ENCODE measurements around the gene SNX11. TPM values are rescaled to one million over a fixed set of nuclear protein-coding genes. Genes with fewer than 3 reads are reported as not detected.

Gene SNX11
- polyA plus RNA-seq, 1 donor from 2014 or later = 29.0 TPM

DNA sequence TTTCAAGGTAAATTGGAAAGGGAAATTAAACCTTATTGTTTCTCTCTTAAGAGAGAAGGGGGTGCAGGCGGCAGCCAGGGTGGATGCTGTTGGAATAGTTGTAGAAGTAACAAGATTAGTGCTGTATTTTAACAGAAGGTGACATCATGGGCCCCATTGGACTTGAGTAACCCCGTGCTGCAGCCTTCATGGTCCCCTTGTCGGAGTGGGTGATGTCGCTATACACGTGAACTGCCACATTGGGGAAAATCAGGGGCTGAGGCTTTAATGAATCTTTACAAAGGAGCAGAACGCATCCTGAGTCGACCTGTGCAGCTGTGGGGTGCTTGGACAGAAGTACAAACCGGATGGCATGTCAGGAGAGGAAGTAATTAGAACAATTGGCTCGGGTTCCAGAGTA, 3.2 kb downstream of the SNX11 start:
- Histone ChIP-seq H3K4me2 (ENCODE audit: low read length) (no peak overlapping the region), H3K9ac (ENCODE audit: low read length) (no peak overlapping the region), H3F3A (ENCODE audit: insufficient read depth, low read length, poor library complexity, severe bottlenecking) (no peaks in the 10 kb centered on the region), H3K27ac (ENCODE audit: low read length) (no peak overlapping the region), H3K9me3 (ENCODE audit: low read length) (no peaks in the 10 kb centered on the region), H3K79me2 (replicated peaks; ENCODE audit: insufficient read depth, low read length) (peaks cover 31% of the 10 kb centered on the region), H2AFZ (ENCODE audit: low read depth, low read length) (no peak overlapping the region), H3K36me3 (ENCODE audit: insufficient read depth, low read length) (no peaks in the 10 kb centered on the region), H3K9me2 (ENCODE audit: insufficient read depth, low read length) (no peaks in the 10 kb centered on the region), H3K27me3 (ENCODE audit: insufficient read depth, low read depth, low read length) (no peaks in the 10 kb centered on the region), H4K20me1 (ENCODE audit: insufficient read depth) (no peaks in the 10 kb centered on the region), H3K4me3 (ENCODE audit: low read length) (no peak overlapping the region)
- TF ChIP-seq TAF1 (IDR thresholded peaks at IDR 0.05; ENCODE audit: low read depth) (no peak), POLR2AphosphoS5 (IDR thresholded peaks at IDR 0.05) (no peak), EP300 (conservative IDR thresholded peaks at IDR 0.05; ENCODE audit: poor library complexity, severe bottlenecking) (no peak), MXI1 (conservative IDR thresholded peaks at IDR 0.05; ENCODE audit: poor library complexity, severe bottlenecking) (no peak), EZH2 (IDR thresholded peaks at IDR 0.05; ENCODE audit: borderline replicate concordance, insufficient read depth, low read length, poor library complexity, severe bottlenecking) (no peak), RAD21 (conservative IDR thresholded peaks at IDR 0.05) (no peak), SMC3 (conservative IDR thresholded peaks at IDR 0.05; ENCODE audit: poor library complexity) (no peak)
- TF ChIP-seq, protein P1, sequence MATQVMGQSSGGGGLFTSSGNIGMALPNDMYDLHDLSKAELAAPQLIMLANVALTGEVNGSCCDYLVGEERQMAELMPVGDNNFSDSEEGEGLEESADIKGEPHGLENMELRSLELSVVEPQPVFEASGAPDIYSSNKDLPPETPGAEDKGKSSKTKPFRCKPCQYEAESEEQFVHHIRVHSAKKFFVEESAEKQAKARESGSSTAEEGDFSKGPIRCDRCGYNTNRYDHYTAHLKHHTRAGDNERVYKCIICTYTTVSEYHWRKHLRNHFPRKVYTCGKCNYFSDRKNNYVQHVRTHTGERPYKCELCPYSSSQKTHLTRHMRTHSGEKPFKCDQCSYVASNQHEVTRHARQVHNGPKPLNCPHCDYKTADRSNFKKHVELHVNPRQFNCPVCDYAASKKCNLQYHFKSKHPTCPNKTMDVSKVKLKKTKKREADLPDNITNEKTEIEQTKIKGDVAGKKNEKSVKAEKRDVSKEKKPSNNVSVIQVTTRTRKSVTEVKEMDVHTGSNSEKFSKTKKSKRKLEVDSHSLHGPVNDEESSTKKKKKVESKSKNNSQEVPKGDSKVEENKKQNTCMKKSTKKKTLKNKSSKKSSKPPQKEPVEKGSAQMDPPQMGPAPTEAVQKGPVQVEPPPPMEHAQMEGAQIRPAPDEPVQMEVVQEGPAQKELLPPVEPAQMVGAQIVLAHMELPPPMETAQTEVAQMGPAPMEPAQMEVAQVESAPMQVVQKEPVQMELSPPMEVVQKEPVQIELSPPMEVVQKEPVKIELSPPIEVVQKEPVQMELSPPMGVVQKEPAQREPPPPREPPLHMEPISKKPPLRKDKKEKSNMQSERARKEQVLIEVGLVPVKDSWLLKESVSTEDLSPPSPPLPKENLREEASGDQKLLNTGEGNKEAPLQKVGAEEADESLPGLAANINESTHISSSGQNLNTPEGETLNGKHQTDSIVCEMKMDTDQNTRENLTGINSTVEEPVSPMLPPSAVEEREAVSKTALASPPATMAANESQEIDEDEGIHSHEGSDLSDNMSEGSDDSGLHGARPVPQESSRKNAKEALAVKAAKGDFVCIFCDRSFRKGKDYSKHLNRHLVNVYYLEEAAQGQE (IDR thresholded peaks at IDR 0.05; ENCODE audit: borderline replicate concordance) = no peak
- TF ChIP-seq, protein P2, sequence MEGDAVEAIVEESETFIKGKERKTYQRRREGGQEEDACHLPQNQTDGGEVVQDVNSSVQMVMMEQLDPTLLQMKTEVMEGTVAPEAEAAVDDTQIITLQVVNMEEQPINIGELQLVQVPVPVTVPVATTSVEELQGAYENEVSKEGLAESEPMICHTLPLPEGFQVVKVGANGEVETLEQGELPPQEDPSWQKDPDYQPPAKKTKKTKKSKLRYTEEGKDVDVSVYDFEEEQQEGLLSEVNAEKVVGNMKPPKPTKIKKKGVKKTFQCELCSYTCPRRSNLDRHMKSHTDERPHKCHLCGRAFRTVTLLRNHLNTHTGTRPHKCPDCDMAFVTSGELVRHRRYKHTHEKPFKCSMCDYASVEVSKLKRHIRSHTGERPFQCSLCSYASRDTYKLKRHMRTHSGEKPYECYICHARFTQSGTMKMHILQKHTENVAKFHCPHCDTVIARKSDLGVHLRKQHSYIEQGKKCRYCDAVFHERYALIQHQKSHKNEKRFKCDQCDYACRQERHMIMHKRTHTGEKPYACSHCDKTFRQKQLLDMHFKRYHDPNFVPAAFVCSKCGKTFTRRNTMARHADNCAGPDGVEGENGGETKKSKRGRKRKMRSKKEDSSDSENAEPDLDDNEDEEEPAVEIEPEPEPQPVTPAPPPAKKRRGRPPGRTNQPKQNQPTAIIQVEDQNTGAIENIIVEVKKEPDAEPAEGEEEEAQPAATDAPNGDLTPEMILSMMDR (IDR thresholded peaks at IDR 0.05; ENCODE audit: poor library complexity, severe bottlenecking) = no peak

DNA sequence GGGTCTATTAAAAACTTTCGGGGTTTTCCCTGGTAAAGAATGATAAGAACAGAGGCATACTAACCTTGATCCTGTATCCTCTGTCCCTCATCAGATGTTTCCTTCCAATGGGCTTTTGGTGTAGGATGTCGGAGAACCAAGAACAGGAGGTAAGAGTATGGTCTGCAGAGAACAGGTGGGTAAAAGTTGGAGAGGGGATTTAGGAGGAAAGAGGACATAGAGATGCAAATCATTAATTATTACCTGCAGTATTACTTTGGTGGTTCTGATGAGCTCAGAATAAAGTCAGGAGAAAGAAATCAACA, 4.3 kb downstream of the SNX11 start:
- H3K27ac ChIP-seq (ENCODE audit: low read length) = no peak overlapping the region
- no peak overlapping the region for H2AFZ ChIP-seq (ENCODE audit: low read depth, low read length)
- no peaks in the 10 kb centered on the region for H3K27me3 ChIP-seq (ENCODE audit: insufficient read depth, low read depth, low read length)
- peaks cover 31% of the 10 kb centered on the region for H3K79me2 ChIP-seq (replicated peaks; ENCODE audit: insufficient read depth, low read length)
- TF ChIP-seq MXI1 (conservative IDR thresholded peaks at IDR 0.05; ENCODE audit: poor library complexity, severe bottlenecking) = no peak
- TF ChIP-seq SMC3 (conservative IDR thresholded peaks at IDR 0.05; ENCODE audit: poor library complexity) = no peak
- TF ChIP-seq RAD21 (conservative IDR thresholded peaks at IDR 0.05) = no peak
- TF ChIP-seq TAF1 (IDR thresholded peaks at IDR 0.05; ENCODE audit: low read depth) = no peak
- TF ChIP-seq, protein P2 (IDR thresholded peaks at IDR 0.05; ENCODE audit: poor library complexity, severe bottlenecking) = no peak
- TF ChIP-seq, protein P1 (IDR thresholded peaks at IDR 0.05; ENCODE audit: borderline replicate concordance) = no peak
- no peaks in the 10 kb centered on the region for H3K36me3 ChIP-seq (ENCODE audit: insufficient read depth, low read length)
- H3F3A ChIP-seq (ENCODE audit: insufficient read depth, low read length, poor library complexity, severe bottlenecking) = no peaks in the 10 kb centered on the region
- H3K4me3 ChIP-seq (ENCODE audit: low read length) = no peak overlapping the region
- no peak overlapping the region for H3K4me2 ChIP-seq (ENCODE audit: low read length)
- H3K9me3 ChIP-seq (ENCODE audit: low read length) = no peaks in the 10 kb centered on the region
- H3K9ac ChIP-seq (ENCODE audit: low read length) = no peak overlapping the region
- H4K20me1 ChIP-seq (ENCODE audit: insufficient read depth) = no peaks in the 10 kb centered on the region
- H3K9me2 ChIP-seq (ENCODE audit: insufficient read depth, low read length) = no peaks in the 10 kb centered on the region

All from neural cell (in vitro differentiated cells).